HG03039 (cell line): Measurements from ENCODE around the gene NKX1-1.
"Not testable (repeated sequence)": the region's sequence is repeated elsewhere in the genome, so short reads cannot be mapped to it uniquely, and the experiment has no call there.

Experiments
- ATAC-seq: cut with Tn5 transposase; IDR thresholded peaks from one replicate; pipeline ENCODE4 v1.9.1; 2021; ENCODE audit warnings: mild to moderate bottlenecking, moderate library complexity; ENCODE audit not compliant: unreplicated experiment

NKX1-1 gene

DNA sequence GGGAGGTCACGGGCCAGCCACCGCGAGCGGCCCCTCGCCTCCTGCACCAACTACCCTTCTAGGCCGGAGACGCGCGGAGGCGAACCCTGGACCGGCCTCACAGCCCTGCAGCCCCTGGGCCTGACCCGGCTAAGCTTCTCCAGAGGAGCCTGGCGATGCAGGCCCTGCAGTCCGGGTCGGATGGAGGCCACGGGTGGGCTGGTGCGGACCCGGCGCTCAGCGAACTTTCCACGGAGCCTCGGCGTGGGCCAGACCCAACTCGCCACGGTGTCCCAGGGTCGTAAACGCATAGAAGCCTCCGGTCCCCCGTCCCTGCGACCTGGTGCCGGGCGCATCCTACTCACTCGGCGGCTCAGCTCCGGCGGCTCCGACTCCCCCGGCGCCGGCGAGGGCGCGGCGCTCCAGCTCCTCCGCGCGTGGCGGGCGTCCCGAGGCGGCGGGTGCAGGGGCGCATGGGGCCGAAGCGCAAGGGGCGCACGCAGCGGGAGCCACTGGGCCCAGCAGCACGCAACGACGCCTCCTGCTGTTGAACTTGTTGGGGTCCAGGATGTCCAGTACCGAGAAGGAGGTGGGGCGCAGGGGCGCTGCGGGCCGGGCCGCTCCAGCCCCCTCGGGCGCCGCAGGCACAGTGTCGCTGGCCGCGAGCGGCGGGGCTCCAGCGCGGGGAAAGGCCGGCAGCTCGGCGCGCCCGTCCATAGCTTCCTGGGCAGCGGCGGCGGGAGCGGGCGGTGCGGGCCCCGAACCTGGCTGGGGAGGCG lies 427 bp downstream of the NKX1-1 start:
- no peak for ATAC-seq

DNA sequence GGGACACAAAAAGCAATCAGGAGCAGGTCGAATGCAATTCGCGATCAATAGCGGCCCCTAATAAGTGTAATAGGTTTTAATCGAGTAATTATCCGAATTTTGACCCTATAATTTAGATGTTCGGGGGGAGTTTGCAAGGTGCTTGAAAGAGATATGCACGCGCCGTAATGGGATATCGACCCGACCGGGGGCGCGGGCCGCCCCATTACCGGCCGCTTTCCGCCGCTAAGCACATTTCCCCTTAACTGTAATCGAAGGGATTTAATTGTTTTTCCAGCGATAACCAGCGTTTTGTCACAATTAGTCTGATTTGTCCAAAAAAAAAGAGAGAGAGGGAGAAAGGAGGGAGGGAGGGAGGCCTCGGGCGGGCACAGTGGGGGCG lies 997 bp downstream of the NKX1-1 start:
- ATAC-seq, result no peak

DNA sequence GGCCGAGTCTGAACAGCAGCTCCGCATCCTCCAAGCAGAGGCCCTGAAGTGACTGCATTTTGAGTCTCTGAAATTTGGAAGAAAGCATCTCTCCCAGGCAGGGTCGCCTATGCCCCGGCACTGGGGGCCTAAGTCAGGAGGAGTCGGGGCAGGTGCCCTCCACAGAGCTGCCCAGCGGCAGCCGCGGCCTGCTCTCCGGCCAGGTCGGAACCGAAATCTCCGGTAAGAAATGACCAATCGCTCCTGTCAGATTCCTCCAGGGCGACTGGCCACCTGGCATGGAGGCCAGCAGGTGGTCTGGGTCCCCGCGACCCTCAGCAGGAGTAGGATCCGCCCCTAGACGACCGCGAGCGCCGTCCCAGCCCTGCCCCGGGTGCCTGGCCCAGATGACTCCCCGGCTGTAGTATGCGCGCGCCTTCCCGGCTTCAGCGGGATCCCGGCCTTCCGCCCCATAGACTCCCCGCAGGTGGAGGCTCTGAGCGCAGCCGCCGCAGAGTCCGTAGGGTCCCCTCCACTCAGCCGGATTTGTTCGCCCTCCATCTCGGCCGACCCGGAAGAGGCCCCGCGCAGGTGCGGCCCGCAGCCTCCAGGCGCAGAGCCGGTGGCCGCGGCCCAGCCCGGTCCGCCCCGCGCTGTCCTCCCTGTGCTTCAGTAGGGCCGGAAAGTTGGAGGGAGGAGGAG lies 1.5 kb downstream of the NKX1-1 start:
- ATAC-seq, result no peak

DNA sequence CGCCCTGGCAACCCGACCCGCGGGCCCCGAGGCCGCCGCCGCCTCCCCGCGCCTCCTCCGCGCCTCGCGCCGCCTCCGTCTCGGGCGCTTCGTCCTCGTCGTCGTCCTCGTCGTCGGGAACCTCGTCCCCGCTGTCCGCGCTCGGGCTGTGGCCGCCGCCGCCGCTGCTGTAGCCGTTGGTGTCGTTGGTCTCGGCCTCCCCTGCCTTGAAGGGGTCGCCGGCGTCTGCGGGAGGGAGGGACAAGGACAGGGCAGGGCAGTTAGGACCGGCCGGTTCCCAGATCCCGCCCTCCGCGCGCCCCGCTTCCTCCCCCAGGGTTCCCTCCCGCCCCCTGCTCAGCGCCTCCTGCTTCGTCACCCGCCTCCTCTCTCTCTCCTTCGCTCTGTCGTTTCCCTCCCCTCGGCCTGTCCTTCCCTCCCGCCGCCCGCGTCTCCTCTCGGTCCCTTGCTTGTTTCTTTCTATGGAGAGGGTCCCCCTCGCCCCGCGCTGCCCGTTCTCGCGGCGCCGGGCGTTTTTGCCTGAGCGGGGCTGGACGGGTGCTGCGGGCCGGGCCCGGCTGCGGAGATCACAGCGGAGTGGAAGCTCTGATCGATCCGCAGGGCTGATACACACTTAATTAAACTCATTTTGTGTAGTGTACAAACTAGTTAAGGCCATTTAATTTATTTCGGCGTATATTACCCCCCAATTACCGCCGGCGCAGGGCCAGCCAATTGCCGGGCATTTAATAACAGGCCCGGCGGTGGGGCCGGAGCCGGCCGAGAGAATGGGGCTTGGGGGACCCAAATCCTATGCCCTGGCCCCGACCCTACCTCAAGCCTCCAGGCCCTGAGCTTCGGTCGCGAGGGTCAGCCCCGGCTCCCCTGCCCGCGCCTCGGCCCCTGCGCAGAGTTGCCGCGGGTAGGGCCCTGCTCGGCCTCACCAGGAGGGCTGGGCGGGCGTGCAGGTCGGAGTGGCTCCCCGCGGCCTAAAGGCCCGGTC lies 2.4 kb downstream of the NKX1-1 start:
- ATAC-seq, result no peak

DNA sequence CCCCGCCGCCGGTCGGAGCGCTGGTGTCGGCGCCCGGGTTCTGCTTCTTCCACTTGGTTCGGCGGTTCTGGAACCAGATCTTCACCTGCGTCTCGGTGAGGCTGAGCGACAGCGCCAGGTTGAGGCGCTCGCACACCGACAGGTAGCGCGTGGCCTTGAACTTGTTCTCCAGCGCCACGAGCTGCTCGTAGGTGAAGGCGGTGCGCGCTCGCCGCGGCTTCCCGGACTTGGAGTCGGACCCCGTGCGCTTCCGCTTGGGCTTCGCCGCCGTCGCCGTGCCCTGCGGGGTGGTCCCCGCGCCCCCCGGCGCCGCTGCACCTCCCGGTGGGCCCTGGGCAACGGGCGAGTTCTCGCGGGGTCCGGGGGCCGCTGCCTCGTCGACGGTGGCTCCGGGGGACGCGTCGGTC lies 3.1 kb downstream of the NKX1-1 start:
- no peak for ATAC-seq

DNA sequence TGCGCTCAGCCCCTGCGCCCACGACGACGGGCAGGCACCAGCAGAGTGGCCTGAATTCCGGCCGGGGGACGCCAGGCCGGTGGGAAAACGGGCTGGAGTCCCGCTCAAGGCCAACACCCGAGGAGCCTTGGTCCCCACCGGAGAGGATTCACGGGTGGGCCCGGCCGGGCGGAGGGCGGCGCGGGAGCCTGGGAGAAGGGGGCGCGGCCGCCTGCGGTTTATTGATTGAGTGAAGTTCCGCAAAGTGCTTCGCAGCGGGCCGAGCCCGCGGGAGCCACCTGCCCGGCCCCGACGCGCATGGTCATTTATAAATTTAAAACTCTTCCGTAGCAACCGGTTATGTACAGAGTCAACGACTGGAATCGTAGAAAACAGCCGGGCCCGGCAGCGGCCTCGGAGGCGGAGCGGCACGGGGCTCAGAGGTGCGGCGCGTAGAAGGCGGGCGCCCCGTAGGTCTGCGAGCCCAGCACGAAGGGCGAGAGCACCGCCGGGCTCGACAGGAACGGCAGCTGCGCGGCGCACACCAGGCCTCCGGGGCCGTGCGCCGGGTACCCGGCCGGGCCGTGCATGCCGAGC lies 3.6 kb downstream of the NKX1-1 start:
- ATAC-seq, result no peak

DNA sequence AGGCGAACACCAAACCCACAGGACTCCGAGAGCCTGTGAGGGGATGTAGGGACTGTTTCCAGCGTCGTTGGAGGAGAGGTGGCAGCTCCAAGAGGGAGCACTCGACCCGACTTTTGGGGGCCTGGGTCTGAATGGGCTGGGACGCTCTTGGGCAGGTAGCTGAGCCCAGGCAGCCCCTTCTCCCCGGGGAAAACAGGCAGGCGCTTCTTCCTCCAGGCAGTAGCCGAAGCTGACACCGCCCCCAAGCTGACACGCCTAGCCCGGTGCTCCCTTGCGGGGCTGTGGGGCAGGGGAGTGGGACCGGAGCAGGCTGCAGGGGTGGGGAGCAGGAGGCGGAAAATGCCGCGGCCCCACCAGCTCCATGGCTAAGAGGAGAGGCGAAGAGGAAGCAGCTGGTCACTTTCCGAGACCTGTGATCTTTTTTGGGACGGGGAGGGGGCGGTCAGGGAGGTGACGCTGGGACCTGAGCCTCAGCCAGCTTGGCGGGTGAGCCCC lies 4.2 kb downstream of the NKX1-1 start:
- ATAC-seq, result no peak

DNA sequence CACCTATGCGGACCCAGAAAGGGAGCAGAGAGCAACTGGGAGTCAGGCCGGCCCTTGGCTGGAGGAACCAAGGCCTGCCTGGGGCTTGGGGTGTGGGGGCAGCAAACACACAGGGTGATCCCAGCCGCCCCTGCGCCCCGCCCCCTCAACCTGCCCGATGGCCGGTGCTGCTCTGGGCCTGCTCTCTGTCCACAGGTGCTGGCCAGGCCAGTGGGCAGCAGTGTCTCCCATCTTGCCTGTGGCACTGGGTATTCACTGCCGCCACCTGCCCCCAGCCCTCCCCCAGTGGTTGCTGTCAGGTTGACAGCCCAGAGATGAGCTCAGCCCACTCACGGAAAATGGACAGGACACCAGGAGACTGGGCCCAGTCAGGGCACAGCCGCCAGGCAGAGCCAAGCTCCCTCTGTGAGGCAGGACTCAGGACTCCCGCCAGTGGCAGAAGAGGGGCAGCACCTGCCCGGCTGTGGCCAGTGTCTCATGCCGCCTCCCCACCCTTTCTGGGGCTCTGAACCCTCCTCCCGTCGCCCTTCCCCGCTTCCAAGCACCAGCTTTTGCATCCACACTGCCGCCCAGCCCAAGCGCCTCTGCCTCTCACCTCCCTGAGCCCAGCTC lies 4.7 kb downstream of the NKX1-1 start:
- no peak for ATAC-seq

DNA sequence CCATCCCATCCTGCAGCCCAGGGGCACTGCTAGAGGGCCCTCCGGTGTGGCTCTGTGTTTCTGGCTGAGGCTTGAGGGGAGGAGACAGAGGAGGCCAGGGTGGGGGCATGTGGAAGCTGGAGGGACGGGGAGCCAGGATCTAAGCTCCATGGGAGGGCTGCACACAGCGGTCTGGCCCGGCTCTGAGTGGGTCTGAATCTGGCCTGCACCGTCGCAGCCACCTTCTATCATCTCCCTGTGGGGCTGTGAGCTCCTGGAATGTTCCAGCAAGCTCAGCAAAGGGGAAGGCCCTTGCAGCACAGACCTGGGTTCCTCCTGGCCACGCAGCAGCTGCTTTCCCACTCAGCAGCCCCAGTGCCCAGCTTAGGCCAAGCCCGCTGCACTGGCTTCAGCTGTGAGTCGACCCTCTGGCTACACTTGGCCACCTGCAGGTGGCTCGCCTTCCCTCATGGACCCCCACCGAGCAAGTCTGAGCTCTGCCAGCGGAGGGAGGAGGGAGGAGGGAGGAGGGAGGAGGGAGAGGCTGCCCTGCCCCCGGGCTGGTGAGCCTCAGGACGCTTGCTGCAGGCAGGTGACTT lies 5.3 kb downstream of the NKX1-1 start:
- no peak for ATAC-seq

DNA sequence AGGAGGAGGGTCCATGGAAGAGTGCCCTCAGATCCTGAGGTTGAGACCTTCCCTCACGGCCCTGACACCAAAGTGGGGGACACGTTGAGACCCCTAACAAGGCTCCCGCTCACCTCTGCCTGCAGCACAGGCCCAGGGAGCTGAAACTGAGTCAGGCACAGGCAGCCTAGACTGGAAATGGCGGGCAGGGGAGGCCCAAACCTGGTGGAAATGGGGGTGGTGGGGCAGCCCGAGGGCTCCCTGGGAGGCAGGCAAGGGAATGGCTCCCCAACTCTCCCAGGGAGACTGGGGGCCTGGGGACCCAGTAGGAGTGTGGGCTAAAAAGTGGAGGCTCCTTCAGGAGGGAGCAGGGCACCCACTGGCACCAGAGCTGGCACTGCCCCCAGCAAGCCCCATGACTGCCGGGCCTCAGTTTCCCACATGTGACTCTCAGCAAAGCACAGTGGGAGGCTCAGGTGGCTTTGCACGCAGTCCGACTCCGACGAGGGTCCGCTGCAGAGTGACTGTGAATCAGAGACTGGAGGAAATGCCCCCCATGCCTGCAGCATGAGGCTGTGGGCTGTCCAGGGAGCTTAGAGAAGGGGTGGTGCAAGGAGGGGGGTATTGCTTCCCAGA lies 5.9 kb downstream of the NKX1-1 start:
- ATAC-seq, result no peak

DNA sequence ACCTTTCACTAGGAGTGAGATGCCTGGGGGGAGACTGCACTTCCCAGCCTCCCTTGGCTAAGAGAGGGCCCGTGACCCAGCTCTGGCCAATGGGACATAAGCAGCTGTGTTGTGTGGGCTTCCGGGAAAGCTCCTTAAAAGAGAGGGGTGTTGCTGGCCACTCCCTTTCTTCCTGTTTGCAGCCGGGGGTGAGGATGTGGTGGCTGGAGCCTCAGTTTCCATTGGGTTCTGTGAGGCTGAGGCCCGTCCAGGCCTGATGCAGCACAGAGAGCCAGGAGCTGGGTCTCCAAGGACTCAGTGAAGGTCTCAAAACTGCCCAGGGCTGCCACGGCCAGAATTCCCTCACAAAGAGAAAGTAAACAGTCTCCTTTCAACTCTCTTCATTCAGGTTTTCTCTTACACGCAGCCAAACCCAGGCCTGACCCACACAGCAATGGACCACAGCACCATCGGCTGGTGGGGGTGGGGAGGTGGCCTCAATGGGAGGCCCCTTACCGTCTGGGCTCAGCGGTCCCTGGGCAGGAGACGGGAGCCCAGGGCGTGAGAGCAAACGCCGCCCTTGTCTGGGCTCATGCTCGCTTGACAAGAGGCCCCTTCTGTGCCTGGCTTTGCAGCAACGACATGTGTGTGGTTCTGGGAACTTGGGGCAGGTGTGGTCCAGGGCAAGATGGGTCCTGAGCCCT lies 6.6 kb downstream of the NKX1-1 start:
- no peak for ATAC-seq

DNA sequence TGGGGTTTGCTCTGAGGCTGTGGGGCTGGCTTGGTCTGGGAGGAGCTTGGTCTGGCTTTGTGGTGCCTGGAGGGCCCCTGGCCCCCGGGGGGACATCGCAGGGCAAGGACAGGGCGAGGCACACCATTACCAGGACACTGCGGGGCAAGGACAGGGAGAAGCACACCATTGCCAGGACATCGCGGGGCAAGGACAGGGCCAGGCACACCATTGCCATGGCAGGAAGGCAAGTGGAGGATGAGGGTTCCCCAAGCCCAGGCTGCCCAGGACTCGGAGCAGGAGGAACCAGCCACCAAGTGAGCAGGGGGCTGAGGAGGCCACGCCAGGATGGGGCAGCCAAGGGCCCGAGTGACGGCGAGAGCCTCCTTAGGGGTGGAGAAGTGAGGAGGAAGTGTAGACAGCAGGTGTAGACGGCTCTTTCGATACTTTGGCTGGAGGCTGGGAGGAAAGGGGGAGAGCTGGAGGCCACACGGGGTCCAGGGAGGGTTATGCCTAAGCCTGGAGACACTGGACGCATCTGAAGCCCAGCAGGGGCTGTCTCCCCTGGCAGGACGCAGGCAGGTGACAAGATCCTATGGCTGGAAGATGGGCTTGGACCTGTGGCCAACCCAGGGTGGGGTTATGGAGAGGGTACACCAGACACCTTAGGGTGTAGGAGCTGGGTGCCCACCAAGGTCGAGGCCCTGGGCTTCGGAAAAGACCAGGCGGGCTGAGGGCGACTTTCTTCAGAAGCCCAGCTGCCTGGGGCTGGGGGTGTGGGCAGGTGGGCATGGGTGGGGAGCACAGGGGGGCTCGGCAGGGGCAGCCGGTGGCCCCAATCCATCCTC lies 7.3 kb downstream of the NKX1-1 start:
- no peak for ATAC-seq

DNA sequence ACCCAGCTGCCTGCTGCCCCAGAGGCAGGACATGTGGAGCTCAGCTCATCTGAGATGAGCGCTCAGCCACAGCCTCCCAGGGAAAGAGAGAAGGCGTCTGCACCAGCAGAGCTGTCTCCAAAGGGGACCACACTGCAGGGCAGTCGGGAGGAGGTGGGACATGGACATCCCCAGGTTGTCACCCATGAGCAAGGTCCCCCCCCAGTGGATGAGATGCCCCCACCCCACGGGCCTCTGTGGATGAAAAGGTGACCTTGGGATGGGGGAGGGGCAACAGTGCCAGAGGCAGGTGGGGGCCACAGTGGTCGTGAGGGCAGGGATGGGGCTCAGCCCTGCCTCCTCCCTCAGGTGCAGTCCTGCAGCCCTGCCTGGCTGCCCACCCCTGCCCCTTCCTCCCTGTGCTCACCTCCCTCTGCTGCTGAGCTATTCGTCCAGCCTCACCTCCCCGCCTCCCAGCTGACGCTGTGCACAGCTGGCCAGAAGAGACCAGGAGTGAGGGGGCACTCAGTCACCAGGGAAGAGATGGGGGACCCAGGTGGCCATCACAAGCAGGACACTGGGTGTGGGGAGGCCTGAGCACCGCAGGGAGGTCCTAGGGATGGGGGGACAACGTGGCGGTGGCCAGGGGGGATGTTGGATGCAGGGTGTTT lies 9.3 kb downstream of the NKX1-1 start:
- ATAC-seq, result no peak

DNA sequence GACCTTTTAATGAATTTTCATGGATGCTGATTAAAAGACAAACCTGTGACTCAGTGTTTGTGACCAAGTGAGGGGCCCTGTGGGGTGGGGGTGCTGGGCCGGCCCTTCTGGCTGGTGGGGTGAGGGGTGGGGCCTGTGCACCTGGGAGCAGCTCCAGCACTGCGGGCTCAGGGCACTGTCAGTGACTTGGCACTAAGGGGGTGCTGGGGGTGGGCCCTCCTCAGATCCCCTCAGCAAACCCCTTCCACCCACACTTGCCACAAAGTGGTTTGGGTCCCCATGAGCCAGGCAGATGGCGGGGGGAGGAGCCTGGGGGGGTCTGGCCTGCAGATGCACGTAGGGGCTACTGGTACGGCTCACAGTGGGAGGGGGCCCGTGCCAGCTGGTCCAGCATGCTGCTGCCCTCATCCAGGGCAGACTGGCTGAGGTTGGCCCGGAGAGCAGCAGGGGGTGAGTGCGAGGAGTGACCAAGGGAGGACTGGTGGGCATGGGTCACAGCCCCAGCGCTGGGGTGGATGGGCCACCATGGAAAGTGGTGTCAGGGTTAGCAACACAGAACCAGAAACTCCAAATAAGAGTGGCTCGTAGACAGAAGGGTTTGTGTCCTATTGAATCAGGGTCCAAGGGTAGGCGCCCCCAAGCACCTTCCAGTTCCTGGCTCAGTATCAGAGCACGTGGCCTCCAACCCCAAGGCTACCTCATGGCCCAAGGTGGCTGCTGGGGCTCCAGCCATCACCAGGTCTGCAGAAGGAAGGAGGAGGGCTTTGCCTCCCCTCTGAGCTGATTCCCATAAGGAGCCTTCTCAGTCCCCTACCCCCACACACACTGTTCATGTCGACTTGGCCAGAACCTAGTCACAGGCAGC lies 10.1 kb downstream of the NKX1-1 start:
- ATAC-seq, result no peak

DNA sequence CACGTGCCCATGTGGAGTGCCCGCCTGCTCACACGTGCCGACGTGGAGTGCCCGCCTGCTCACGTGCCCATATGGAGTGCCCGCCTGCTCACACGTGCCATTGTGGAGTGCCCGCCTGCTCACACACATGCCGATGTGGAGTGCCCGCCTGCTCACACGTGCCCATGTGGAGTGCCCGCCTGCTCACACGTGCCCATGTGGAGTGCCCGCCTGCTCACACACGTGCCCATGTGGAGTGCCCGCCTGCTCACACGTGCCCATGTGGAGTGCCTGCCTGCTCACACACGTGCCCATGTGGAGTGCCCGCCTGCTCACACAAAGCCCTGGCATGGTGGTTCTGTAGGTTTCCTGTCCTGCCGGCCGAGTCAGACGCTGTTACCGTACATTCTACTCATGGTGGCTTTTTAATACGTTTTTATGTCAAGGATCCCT lies 10.8 kb downstream of the NKX1-1 start:
- not testable (repeated sequence) for ATAC-seq

DNA sequence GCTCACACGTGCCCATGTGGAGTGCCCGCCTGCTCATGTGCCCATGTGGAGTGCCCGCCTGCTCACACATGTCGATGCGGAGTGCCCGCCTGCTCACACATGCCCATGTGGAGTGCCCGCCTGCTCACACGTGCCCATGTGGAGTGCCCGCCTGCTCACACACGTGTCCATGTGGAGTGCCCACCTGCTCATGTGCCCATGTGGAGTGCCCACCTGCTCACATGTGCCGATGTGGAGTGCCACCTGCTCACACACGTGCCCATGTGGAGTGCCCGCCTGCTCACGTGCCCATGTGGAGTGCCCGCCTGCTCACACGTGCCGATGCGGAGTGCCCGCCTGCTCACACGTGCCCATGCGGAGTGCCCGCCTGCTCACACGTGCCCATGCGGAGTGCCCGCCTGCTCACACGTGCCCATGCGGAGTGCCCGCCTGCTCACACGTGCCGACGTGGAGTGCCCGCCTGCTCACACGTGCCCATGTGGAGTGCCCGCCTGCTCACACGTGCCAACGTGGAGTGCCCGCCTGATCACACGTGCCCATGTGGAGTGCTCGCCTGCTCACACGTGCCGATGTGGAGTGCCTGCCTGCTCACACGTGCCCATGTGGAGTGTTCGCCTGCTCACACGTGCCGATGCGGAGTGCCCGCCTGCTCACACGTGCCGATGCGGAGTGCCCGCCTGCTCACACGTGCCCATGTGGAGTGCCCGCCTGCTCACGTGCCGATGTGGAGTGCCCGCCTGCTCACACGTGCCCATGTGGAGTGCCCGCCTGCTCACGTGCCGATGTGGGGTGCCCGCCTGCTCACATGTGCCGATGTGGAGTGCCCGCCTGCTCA lies 11.5 kb downstream of the NKX1-1 start:
- not testable (repeated sequence) for ATAC-seq
